Left cardiac atrium (tissue), 4 donors: Measurements from ENCODE around the gene EPHA10. TPM values are rescaled to one million over a fixed set of nuclear protein-coding genes. Genes with fewer than 3 reads are reported as not detected.

Experiments
- ATAC-seq, 2 donors: fragments of 200-7000 bp; cut with Tn5 transposase; one replicate each; pipeline ENCODE4 v1.9.1; 2020; ENCODE audit warnings: mild to moderate bottlenecking in 2 of 2, moderate library complexity in 2 of 2
- DNase-seq: peaks from one replicate; pipeline ENCODE4 v3.0.0-alpha.2; 2020
- intact Hi-C, 2 donors: fragments of 100-400 bp; cut with DNase I; formaldehyde crosslinking; loops; one replicate each; pipeline versions ENCODE4 v1.14.1 to v1.15.1; 2022 to 2023
- total RNA-seq, 2 donors: library from RNA; stranded (reverse); fragmentation: NEBNext Ultra II Directional; extraction: Animal tissue kit (Norgen Biotek cat#: 25700); gene quantifications; one replicate each; pipeline ENCODE4 v1.2.1, GENCODE V29; 2021
- donor health status: DM: no; HTN: yes; CAD: no.
- donor health status: DM: no; HTN: yes; CAD: no; lungs with severe emphysema.
- donor health status: DM: yes; HTN: yes; CAD: no.
- donor health status: Dilated cardiomyopathy.

The EPHA10 gene
- total RNA-seq, 2 donors from 2014 or later, result 0.16 to 0.21 TPM

DNA sequence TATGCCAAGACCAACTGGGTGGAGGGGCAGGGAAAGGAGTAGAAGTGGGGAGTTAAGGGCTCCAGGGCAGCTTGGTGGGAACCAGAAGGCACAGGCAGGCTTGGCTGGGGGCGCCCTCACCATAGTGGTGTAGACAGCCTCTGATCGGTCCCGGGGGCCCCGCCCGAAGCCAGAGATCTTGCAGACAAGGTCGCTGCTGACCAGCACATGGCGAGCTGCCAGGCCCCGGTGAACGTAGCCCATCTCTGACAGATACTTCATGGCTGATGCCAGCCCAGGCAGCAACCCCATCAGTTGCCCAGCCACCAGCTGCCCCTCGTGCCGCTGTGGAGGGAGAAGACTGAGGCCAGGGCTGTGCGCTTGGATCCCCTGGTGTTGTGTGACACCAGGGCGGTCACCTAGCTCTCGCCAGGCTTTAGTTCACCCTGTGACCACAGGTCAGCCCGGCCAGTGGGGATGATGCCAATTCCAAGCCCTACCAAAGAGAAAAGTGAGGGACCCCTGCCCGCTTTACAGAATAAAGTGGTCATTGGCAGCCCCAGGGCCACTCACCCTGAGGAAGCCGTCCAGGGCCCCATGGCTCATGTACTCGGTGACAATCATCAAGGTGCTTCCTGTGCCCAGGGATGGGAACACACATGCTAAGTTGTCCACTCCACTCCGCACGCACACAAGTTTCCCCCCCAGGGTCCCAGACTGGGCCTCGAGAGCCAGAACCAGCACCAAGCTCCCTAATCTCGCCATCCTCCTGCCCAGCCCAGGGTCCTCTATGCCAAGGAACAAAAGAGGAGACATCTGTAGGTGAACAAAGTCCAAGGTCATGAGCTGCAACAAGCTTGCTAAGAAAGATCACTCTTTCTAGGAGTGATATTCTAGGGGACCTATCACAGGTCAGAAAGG lies 44.4 kb downstream of the EPHA10 start:
- DNase-seq (no peak), ATAC-seq (no peak)
- intact Hi-C loops, result no loop called here

DNA sequence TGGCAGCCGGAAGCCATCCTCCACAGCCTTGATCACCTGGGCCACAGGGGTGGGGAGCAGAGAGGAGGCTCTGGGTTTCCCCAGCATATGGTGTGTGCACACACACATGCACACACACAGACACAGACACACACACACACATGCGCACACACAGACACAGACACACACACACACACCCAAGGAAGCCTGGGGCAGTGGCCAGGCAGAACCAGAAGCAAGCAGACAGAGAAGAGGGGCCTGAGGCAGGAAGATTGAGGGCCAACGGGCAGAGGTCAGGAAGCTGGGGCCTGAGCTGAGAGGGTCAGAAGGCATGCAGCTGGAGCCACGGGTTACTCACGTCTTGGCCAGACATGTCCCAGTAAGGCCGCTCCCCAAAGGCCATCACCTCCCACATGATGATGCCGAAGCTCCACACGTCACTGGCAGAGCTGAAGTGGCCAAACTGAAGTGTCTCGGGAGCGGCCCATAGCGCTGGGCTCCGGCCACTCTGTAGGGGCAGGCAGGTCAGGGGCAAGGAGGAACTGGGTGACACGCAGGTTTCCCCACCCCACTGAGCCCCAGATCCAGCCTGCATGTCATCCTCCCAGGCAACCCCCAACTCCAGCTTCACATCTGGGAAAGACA lies 45.2 kb downstream of the EPHA10 start:
- no peak for DNase-seq
- no peak for ATAC-seq
- intact Hi-C loops, result no loop called here

DNA sequence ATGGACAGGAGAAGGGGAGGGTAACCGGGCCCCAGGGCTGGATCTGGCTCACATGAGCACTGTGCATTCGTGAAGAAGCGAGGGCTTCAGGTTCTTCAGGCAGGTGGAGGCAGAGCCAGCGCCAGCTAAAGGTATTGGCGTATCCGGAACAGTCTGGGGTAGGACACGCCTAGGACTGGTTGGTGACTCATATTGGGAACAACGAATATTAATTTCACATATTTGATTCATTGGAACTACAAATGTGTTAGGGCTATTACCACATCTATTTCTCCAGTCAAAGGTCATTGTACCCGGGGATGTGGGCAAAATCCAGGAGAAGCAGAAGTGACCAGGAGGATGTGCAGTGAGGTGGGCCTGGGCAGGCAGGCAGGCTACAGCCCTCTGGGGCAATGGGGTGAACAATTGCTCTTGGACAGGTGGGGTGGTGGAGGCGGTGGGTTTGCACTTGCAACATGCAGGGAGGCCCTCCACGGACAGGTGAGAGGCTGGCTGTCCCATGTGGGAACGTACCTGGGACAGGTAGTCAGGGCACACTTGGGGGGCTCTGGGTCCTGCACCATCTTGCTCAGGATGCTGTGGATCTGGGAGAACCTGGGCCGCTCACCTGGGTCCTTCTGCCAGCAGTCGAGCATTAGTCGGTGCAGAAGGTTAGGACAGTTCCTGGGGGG lies 45.9 kb downstream of the EPHA10 start:
- ATAC-seq, result no peak
- intact Hi-C loops, result no loop called here
- no peak for DNase-seq

DNA sequence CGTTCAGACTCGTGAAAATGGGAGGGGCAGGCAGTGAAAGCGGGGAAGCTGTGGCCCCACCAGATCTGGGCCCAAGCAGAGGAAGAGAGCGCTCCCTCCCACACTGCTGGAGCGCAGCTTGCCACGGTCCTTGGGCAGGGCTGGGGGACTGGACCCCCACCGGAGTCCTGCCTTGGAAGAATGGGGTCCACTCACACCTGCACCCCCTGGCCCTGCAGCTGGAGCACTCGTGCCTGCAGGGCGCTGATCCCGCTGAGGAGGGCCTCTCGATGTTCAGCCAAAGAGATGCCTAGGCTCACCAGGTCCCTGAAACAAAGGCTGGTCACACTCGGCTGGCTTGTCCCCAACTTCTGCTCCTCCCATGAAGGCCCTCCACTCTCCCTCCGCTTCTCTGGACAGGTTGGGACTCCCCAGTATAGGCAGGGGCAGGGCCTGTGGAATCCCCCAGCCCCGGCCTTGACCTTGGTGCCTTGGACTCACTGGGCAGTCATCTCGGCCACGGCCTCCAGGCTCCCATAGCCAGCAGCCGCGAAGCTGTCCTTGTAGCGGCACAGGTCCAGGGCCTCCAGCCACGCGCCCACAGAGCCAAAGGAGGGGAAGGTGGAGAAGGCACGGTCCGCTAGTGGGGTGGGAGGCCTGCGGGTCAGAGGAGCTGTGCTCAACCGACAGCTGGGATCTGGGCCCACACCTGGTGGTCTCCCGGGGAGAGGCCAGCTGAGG lies 46.6 kb downstream of the EPHA10 start:
- DNase-seq (no peak), ATAC-seq (no peak)
- intact Hi-C loops, result no loop called here

DNA sequence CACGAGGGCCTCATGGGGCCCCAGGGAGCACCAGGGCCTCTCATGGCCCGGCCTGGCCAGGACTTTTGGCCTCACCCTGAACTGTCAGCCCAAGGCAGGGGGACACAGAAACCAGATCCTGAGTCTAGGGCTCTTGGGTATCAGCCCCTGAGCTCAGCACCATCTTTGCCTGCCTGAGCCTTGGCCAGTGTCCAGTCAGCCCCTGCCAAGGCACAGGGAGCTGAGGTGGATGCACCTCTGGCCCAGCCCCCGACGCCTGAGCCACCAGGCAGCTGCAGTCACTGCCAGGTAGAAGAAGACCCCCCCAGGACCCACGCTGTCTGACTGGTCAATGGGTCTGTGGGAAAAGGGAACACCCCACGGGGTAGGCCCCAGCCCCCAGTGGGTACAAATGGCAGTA lies 47.3 kb downstream of the EPHA10 start:
- ATAC-seq (no peak), DNase-seq (no peak)
- intact Hi-C loops, result no loop called here

DNA sequence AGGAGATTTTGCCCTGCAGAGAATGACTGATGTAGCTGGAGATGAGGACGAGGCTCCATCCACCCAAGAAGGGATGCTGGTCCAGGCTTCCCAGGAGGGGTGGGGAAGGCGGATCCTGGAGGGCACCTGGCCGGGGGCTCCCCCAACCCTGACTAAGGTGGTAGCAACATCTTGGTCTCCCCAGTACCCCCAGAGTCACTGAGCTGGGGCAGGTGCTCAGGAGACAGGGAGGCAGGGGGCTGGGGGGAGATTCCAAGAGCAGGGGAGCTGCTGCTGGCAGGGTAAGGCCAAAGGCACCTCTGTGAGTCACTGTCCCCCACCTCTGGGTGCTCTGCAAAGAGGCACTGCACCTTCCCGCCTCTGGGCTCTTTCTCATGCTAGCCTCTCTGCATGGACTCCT lies 48.6 kb downstream of the EPHA10 start:
- DNase-seq (no peak), ATAC-seq (no peak)
- intact Hi-C loops, result no loop called here

DNA sequence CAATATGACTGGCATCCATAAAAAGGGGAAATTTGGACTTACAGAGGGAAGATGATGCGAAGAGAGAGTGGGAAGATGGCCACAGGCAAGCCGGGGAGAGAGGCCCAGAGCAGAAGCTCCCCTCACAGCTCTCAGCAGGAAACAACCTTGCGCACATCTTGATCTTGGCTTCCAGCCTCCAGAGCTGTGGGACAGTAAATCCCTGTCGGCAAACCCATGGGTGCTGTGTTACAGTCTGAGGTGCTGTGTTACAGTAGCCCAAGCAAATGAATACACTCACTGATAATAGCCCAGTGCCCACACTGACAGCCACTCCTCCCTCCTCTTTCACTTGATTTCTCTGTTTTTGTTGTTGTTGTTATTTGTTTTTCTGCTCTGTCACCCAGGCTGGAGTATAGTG lies 50.2 kb downstream of the EPHA10 start:
- no peak for ATAC-seq
- DNase-seq, result no peak
- intact Hi-C loops, result no loop called here

DNA sequence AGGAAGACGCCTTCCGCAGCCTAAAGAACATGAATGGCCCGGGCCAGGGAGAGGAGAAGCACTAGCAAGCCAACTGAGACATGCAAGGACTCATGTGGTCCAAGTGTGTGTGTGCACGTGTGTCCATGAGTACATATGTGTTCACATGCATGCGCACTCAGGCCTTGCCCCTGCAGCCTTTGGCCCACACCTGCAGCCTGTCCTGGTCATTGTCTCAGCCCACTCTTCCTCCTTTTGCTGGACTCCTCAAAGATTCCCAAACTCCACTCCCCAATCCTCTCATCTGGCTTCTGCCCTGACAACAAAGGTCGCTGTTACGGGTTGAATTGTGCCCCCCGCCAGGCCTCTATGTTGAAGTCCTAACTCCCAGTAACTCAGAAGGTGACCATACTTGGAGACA lies 50.7 kb downstream of the EPHA10 start:
- intact Hi-C loops, result no loop called here
- ATAC-seq (no peak), DNase-seq (no peak)

DNA sequence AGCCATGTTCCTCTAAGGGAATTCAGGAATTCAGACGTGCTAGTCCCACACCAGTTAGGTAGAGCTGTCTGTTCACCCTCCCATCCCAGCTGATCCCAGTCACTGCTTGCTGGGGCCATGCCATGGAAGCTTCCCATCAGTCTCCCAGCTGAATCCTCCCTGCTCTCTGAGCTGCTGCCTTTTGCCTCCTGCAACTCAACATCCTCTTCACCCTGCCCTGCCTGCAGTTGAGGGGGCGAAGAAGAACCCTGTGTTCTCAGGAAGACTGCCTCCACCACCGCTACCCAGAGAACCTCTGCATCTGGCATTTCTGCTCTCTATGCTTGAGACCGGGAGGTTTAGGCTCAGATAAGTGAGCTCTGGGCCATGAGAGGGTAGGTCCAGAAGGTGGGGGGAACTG lies 56.4 kb downstream of the EPHA10 start:
- intact Hi-C loops, result no loop called here
- DNase-seq, result no peak
- ATAC-seq, result no peak

DNA sequence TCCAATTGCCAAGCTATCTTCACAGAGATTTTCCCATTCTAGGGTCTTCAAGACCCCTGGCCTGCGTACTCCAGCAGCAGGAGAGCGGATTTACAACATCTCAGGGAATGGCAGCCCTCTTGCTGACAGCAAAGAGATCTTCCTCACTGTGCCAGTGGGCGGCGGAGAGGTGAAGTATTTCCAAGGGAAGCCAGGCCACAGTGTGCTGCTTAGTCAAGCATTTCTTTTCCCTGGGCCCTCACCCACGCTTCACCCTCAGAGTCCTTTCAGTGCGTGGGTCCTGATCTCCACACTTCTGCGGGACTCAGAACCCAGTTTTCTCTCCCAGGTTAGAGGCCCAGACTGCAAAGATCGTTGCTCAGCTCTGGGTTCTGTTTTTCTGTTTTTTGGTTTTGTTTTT lies 59.5 kb downstream of the EPHA10 start:
- ATAC-seq (no peak), DNase-seq (no peak)
- intact Hi-C loops, result no loop called here

DNA sequence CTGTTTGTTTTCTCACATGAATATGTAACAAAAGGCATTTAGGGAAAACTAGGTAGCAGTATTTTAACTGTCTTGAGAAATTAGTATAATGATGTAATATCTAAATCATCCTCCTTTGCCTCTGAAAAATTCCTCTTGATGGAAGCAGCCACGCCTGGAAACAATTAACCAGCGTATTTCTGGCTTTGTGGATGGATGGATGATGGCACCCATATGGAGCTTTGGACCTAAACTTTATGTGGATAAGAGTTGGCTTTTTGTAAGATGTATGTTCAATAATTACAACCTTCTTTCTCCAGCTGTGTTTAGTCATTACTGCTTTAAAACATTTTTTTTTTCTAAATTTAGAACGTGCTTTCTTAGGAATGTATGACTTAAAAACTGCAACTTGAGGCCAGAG lies 60.0 kb downstream of the EPHA10 start:
- DNase-seq, result no peak
- intact Hi-C loops, result no loop called here
- ATAC-seq, result no peak

DNA sequence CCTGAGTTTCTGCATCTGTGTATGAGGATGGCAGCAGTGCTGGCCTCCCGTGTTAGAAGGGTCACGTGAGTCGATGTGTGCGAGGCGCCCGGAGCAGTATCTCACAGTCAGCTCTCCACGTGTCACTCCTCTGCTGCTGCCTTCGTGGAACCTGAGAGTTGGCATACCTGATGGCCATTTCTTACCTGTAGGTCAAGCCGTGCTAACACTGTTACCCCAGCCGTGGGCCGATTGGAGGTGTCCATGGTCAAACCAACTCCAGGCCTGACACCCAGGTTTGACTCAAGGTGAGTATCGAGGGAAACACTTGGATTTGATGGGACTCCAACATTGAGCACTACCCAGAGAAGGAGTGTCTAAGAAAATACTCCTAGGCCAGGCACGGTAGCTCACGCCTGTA lies 61.9 kb downstream of the EPHA10 start:
- ATAC-seq (no peak), DNase-seq (no peak)
- intact Hi-C loops, result no loop called here

DNA sequence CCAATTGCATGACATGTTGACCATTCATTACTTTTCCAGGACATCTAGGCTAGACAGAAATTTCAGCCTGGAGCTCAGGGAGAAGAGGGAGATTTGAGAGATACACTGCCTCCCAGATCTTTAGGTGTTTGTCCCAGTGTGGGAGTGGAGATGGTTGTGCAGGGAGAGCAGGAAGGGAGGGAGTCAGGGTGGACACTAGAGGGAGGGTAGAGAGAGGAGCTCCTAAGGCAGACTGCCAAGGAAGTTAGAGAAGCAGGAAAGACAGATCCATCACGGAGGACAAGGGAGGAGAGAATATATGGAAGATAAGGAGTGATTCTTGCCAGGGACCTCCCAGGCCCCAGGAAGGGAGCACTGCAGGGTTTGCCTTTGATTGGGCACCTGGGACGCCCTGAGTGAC lies 63.9 kb downstream of the EPHA10 start:
- no peak for DNase-seq
- intact Hi-C loops, result no loop called here
- peak in 1 of 2 donors; percentile 23 for ATAC-seq

DNA sequence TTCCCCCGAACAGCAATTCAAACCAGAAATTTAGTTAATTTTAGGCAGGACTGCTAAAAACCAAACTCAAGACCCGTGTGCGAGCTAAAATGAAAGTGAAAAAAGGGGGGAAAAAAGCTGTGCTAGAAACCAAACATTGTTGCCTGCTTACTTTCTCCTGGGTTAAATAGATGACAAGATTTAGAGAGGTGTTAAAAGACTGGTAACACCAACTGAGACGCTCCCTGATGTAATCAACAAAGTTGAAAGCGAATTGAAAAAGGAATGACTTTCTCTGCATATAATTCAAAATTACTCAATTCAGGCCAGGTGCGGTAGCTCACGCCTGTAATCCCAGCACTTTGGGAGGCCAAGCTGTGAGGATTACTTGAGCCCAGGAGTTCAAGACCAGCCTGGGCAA lies 65.8 kb downstream of the EPHA10 start:
- DNase-seq (no peak), ATAC-seq (no peak)
- intact Hi-C loops, result no loop called here

DNA sequence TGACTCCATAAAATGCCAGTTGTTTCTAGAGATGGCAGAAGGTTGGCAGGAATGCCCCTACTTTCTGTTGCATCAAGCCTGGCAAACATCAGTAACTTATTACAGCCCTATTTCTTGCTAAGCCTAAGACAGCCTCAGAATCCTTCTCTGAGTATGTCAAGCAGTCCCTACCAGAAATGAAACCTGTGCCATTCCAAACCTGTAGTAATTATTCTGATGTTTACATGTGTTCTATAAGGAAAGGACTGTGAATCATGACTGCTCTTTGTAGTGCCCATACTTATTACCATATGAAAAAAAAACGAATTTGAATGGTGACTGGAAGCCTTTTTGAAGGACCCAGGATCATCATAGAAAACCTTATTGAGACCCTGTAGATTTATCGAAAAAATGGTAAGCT lies 67.2 kb downstream of the EPHA10 start:
- no peak for DNase-seq
- intact Hi-C loops, result no loop called here
- ATAC-seq, result no peak

DNA sequence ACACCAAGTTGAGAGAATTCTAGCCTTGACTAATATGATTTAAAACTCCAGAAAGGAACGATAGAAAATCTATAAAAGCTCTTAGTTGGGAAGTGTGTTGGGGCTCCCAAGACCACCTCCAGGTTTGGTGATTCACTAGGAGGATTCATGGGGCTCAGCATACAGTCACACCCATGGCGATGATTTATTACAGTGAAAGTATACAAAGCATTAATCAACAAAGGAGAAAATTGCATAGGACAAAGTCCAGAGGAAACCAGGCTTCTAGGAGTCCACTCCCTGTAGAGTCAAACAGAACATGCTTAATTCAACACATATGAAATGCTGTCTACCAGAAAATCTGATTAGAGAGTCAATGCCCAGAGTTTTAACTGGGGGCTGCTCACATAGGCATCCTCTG lies 67.8 kb downstream of the EPHA10 start:
- DNase-seq (no peak), ATAC-seq (no peak)
- intact Hi-C loops, result no loop called here

DNA sequence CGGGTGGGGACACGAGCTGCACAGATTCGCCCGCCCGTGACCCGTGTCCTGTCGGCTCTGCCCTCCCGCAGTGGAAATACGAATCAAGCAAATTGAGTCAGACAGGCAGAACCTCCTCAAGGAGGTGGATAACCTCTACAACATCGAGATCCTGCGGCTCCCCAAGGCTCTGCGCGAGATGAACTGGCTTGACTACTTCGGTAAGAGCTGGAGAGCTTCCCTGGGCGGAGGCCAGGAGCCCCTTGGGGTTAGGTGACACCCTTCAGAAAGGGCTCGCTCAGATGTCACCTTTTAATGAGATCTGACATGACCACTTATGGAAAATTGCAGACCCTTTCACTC lies 72.1 kb downstream of the EPHA10 start:
- ATAC-seq (no peak), DNase-seq (no peak)
- intact Hi-C loops, result loop anchor here in 1 of 2 donors (5.0 kb wide), 1 partner anchor 114 kb away; the partner anchor contains the start of genes C1orf122 and YRDC

DNA sequence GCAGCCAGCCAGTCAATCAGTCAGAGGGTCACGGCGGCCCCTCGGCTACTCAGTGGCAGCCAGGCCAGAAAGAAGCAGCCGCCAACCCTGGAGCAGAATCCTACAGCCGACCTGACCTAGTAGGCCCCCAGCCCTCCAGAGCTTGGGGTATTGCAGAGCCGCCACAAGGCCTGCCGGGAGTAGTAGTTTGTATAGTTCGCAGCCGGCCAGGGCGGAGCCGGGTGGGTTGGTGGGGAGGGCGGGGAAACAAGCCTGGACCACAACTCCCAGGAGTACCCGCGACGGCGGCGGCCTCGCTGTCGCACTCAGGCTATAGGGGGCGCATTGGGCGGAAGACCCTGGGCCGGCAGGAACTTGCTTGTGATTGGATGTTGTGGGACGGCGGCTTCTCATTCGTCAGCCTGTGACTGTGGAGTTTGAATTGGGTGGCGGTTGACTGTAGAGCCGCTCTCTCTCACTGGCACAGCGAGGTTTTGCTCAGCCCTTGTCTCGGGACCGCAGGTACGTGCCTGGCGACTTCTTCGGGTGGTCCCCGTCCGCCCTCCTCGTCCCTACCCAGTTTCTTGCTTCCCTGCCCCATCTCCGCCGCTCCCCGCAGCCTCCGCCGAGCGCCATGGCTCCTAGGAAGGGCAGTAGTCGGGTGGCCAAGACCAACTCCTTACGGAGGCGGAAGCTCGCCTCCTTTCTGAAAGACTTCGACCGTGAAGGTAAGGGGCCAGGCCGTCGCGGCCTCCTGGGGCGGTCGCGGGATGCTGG lies 72.7 kb downstream of the EPHA10 start, which contains the start of gene CDCA8:
TSS of gene CDCA8 (plus strand) at position 439 of the 756 bp plus-strand sequence. CDS start at position 614, 175 bp downstream.
- intact Hi-C loops, result loop anchor here in 1 of 2 donors (5.0 kb wide), 1 partner anchor 115 kb away; the partner anchor contains the start of genes C1orf122 and YRDC
- peak; percentile 95 to 96 for ATAC-seq
- DNase-seq, result peak; percentile 98
